GM12872 (cell line): ENCODE results near the gene CC2D1B.

Source experiments
- TF ChIP-seq, protein P1 (sequence below): IDR thresholded peaks from 3 replicates; pipeline ENCODE4 v1.5.1; 2011; ENCODE audit warnings: low read depth, mild to moderate bottlenecking, low read length, moderate library complexity; ENCODE audit not compliant: insufficient read depth

The CC2D1B gene

DNA sequence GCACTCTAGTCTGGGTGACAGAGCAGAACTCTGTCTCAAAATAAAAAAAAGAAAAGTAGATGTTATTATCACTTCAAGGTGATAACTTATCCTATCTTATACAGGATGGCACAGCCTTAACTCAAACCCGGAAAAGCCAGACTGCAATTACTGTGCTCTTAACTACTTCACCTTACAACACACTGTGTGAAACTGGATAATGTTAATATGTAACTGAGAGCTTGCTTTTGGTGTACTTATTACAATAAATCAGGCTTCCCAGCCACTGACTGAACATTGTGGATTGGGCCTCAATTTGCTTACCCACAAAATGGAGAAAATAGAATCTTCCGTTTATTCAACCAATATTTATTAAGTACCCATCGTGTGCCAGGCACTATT lies 36.8 kb upstream of the CC2D1B start:
- TF ChIP-seq, protein P1, sequence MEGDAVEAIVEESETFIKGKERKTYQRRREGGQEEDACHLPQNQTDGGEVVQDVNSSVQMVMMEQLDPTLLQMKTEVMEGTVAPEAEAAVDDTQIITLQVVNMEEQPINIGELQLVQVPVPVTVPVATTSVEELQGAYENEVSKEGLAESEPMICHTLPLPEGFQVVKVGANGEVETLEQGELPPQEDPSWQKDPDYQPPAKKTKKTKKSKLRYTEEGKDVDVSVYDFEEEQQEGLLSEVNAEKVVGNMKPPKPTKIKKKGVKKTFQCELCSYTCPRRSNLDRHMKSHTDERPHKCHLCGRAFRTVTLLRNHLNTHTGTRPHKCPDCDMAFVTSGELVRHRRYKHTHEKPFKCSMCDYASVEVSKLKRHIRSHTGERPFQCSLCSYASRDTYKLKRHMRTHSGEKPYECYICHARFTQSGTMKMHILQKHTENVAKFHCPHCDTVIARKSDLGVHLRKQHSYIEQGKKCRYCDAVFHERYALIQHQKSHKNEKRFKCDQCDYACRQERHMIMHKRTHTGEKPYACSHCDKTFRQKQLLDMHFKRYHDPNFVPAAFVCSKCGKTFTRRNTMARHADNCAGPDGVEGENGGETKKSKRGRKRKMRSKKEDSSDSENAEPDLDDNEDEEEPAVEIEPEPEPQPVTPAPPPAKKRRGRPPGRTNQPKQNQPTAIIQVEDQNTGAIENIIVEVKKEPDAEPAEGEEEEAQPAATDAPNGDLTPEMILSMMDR, result no peak

DNA sequence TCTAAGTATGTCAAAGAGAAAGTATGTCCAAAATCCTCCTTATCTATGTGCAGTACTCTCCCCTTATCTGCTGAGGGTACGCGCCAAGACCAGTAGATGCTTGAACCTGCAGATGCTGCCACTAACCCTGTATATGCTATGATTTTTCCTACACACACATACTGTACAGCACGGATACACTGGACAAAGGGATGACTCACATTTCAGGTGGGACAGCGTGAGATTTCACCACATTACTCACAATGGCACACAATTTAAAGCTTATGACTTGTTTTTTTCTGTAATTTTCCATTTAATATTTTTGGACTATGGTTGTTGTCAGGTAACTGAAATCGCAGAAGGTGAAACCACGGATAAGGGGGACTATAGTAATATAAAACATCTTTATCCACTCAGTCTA lies 34.1 kb upstream of the CC2D1B start:
- TF ChIP-seq, protein P1, result no peak

GRCh38 chr1:52399629-52400028 lies 33.6 kb upstream of the CC2D1B start:
- TF ChIP-seq, protein P1, result no peak

DNA sequence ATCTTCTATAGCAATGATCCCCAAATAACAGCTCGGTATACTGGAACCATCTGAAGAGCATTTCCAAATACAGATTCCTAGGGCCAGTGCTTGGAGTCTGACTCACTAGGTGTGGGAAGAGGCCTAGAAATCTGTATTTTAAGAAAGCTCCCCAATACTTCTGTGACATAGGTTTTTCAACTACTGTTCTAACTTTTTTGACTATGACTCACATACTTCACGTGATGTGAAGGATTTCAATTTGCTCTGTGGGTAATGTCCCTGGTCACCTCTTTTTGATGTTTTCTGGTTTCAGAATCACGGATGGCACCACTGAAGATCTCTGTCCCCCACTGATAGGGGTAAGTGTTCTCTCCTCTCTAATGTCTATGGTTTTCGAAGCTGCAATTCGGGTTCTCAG lies 27.2 kb upstream of the CC2D1B start:
- TF ChIP-seq, protein P1, result no peak

GRCh38 chr1:52386458-52386857 lies 20.5 kb upstream of the CC2D1B start:
- TF ChIP-seq, protein P1, result no peak

- TF ChIP-seq, protein P1, result no peak
These were observed 19.4 kb upstream of the CC2D1B start for GRCh38 chr1:52385376-52385775.

DNA sequence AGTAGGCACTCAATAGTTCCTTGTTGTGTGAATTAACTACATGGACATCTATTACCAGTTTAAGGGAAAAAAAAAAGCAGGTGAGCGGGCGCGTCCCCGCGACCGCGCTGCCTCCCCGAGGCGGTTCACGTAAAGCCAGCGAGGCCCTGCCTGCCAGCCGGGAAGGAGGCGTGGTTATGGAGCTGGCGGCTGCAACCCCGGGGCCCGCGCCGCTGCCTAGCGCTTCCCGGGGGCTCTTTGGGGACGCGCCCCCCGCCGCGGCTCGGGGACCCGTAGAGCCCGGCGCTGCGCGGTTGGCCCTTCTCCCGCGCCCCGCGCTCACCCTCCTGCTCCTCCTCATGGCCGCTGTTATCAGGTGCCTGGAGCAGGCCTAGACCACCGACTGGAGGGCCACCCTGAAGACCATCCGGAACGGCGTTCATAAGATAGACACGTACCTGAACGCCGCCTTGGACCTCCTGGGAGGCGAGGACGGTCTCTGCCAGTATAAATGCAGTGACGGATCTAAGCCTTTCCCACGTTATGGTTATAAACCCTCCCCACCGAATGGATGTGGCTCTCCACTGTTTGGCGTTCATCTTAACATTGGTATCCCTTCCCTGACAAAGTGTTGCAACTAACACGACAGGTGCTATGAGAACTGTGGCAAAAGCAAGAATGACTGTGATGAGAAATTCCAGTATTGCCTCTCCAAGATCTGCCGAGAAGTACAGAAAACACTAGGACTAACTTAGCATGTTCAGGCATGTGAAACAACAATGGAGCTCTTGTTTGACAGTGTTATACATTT lies 2.6 kb upstream of the CC2D1B start:
- TF ChIP-seq, protein P1, result no peak
